ENCODE data around the gene NBPF12. TPM values are rescaled to one million over a fixed set of nuclear protein-coding genes. Genes with fewer than 3 reads are reported as not detected.
A peak's percentile ranks its signal among the peaks of the same experiment; 100 is the strongest.
"Not testable (repeated sequence)": the region's sequence is repeated elsewhere in the genome, so short reads cannot be mapped to it uniquely, and the experiment has no call there.

NBPF12 gene
- total RNA-seq, 1 donor from 2014 or later, result 9.1 TPM

- H3K9me3 Mint-ChIP-seq, result not testable (repeated sequence)
These were observed 14.0 kb upstream of the NBPF12 start for GRCh38 chr1:146924106-146924505.

GRCh38 chr1:146926413-146926812 lies 11.7 kb upstream of the NBPF12 start:
- H3K27ac ChIP-seq; H3K4me3 Mint-ChIP-seq; H4K20me1 ChIP-seq (ENCODE audit: low read depth); H3K36me3 ChIP-seq; DNase-seq (ENCODE audit: low spot score); H3K4me2 ChIP-seq; H3K4me1 ChIP-seq; H3K27ac Mint-ChIP-seq; H3K9ac ChIP-seq; H3K36me3 Mint-ChIP-seq; H3K79me2 ChIP-seq (ENCODE audit: low read depth); H3K4me3 ChIP-seq; H3K9me3 Mint-ChIP-seq; H2AFZ ChIP-seq (replicated peaks); H3F3A ChIP-seq (ENCODE audit: low read depth); H3K9me3 ChIP-seq (ENCODE audit: low read depth); H3K27me3 ChIP-seq; H3K4me1 Mint-ChIP-seq; H3K27me3 Mint-ChIP-seq (ENCODE audit: insufficient read depth, low read depth): not testable (repeated sequence)

More at GRCh38 chr1:146924106-146924505, 14.0 kb upstream of the NBPF12 start:
- not testable (repeated sequence) for H3K4me1 ChIP-seq; H3K36me3 Mint-ChIP-seq; H3K4me1 Mint-ChIP-seq; H2AFZ ChIP-seq (replicated peaks); H3K9ac ChIP-seq; H3K36me3 ChIP-seq; H3K79me2 ChIP-seq (ENCODE audit: low read depth); H3K4me3 ChIP-seq; DNase-seq (ENCODE audit: low spot score); H3K27ac ChIP-seq; H3F3A ChIP-seq (ENCODE audit: low read depth); H3K27me3 ChIP-seq; H3K4me3 Mint-ChIP-seq; H3K4me2 ChIP-seq; H3K27me3 Mint-ChIP-seq (ENCODE audit: insufficient read depth, low read depth); H3K27ac Mint-ChIP-seq; H3K9me3 ChIP-seq (ENCODE audit: low read depth); H4K20me1 ChIP-seq (ENCODE audit: low read depth)

- H3K79me2 ChIP-seq (ENCODE audit: low read depth); H3K4me1 Mint-ChIP-seq; H3K27me3 ChIP-seq; H2AFZ ChIP-seq (replicated peaks); H4K20me1 ChIP-seq (ENCODE audit: low read depth); H3K36me3 Mint-ChIP-seq; H3K27ac ChIP-seq; H3K4me2 ChIP-seq; H3K9me3 Mint-ChIP-seq; H3K4me3 ChIP-seq; H3K4me1 ChIP-seq; H3K9me3 ChIP-seq (ENCODE audit: low read depth); H3K4me3 Mint-ChIP-seq; H3K9ac ChIP-seq; H3K36me3 ChIP-seq; H3K27ac Mint-ChIP-seq; H3K27me3 Mint-ChIP-seq (ENCODE audit: insufficient read depth, low read depth); H3F3A ChIP-seq (ENCODE audit: low read depth); DNase-seq (ENCODE audit: low spot score): not testable (repeated sequence)
These were observed 7.9 kb upstream of the NBPF12 start for GRCh38 chr1:146930225-146930624.

- H3K4me3 Mint-ChIP-seq; H3K27ac Mint-ChIP-seq; H2AFZ ChIP-seq (replicated peaks); H3K4me2 ChIP-seq; H3K4me1 ChIP-seq; H3K27me3 ChIP-seq; H3K36me3 Mint-ChIP-seq; H3K9me3 Mint-ChIP-seq; H3K27me3 Mint-ChIP-seq (ENCODE audit: insufficient read depth, low read depth); H3K9ac ChIP-seq; H3K27ac ChIP-seq; H3K36me3 ChIP-seq; H3K4me3 ChIP-seq; H3K4me1 Mint-ChIP-seq; H3K79me2 ChIP-seq (ENCODE audit: low read depth); H3F3A ChIP-seq (ENCODE audit: low read depth); DNase-seq (ENCODE audit: low spot score); H3K9me3 ChIP-seq (ENCODE audit: low read depth); H4K20me1 ChIP-seq (ENCODE audit: low read depth): not testable (repeated sequence)
These were observed 3.5 kb upstream of the NBPF12 start for GRCh38 chr1:146934390-146935223.

GRCh38 chr1:146937462-146937861 lies 662 bp upstream of the NBPF12 start:
- not testable (repeated sequence) for DNase-seq (ENCODE audit: low spot score); H3K4me3 ChIP-seq; H3K4me2 ChIP-seq; H3K9ac ChIP-seq; H3K27me3 Mint-ChIP-seq (ENCODE audit: insufficient read depth, low read depth); H2AFZ ChIP-seq (replicated peaks); H3K27me3 ChIP-seq; H3K27ac Mint-ChIP-seq; H3K9me3 ChIP-seq (ENCODE audit: low read depth); H3K4me1 Mint-ChIP-seq; H3K4me1 ChIP-seq; H3K36me3 Mint-ChIP-seq; H3K79me2 ChIP-seq (ENCODE audit: low read depth); H3F3A ChIP-seq (ENCODE audit: low read depth); H3K36me3 ChIP-seq; H3K27ac ChIP-seq; H4K20me1 ChIP-seq (ENCODE audit: low read depth); H3K9me3 Mint-ChIP-seq
- peak overlapping the region; percentile 35 for H3K4me3 Mint-ChIP-seq

Measured in neural progenitor cell (in vitro differentiated cells).